Germinal center (tissue), 1 donor: ENCODE data around the gene DHRS7B.
"Not testable (repeated sequence)": the region's sequence is repeated elsewhere in the genome, so short reads cannot be mapped to it uniquely, and the experiment has no call there.

Experiments
- DNase-seq: peaks from one replicate; pipeline ENCODE4 v3.0.0; 2012; ENCODE audit warnings: mixed read lengths, low spot score

Gene DHRS7B

GRCh38 chr17:21108651-21109050 lies 18.1 kb upstream of the DHRS7B start:
- no peak for DNase-seq

DNA sequence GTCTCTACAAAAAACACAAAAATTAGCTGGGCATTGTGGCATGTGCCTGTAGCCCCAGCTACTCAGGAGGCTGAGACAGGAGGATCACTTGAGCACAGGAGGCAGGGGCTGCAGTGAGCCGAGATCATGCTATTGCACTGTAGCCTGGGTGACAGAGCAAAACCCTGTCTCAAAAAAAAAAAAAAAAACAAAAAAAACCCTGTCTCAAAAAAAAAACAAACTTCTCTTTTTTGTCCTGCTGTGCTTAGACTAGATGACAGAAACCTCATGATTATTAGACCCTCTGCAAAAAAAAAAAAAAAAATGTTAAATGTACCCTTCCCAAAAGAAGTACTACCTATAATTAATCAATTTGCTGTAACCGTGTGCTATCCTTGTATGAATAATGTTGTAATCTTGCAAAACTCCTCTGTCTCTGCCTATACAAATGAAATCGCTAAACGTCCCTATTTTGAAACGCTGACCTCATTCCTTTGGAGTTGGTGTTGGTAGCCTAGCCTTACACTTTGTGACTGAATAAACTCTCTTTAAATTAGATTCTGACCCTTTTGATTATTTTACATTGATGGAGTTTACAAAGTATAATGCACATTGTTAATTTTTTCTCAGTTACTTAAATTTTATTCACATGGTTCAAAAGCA lies 13.6 kb upstream of the DHRS7B start:
- no peak for DNase-seq

DNA sequence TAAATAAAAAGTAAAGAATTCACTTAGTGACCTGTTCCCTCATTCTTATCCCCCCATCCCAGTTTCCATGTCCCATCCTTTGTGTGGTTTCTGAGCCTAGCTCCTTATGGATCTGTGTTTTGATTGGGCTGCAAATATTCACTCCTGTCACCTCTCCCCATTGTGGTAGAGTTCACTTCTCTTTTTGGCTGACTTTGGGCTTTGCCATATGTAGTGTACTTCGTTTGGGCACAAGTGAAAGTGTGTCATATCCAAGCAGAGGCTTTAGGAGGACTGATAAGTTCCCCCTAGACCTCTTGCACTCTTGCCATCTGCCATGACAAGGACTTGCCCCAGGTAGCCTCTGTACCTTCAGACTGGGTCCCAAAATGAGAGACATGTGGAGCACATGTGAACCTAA lies 13.0 kb upstream of the DHRS7B start:
- no peak for DNase-seq

- not testable (repeated sequence) for DNase-seq
These were observed 12.0 kb upstream of the DHRS7B start for GRCh38 chr17:21114791-21115190.

DNA sequence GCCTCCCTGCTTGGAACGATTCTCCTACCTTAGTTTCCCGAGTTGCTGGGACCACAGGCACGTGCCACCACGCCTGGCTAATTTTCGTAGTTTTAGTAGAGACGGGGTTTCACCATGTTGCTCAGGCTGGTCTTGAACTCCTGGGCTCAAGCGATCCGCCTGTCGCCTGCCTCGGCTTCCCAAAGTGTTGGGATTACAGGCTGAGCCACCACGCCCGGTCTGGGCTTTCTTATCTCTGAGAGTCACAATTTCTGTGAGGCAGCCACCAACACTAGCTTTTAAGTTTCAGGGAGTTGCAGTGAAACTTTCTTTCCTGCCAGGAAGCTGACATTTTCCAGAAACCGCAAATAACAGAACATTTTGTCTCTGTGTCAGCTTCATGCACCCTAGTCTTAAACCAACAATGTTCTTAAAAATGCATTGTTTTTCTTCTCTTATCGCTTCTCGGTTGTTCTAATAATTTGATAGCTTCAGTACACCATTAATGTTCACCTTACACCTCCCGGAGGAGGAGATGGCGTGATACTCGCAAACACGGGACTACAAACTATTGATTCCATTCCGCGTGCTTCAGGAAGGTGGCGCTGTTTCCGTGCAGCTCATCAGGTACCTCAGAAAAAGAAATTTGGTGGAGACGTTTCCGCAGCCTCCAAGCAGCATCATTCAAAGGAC lies 7.4 kb upstream of the DHRS7B start:
- DNase-seq: peak; percentile 76

DNA sequence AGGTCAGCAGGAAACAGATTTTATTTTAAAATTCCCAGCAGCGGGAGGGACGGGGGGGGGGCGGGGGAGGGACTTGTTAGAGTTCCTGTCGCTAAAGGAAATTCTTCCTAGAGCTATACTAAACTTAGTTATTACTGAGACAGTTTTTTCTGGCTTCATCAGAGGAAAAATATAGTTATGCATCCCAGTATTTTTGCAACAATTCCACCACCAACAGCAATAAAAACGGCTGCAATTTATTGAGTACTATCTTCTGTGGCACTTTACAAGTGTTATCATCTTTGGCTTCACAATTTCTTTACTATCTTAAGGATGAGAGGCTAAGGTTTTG lies 6.9 kb upstream of the DHRS7B start:
- no peak for DNase-seq

DNA sequence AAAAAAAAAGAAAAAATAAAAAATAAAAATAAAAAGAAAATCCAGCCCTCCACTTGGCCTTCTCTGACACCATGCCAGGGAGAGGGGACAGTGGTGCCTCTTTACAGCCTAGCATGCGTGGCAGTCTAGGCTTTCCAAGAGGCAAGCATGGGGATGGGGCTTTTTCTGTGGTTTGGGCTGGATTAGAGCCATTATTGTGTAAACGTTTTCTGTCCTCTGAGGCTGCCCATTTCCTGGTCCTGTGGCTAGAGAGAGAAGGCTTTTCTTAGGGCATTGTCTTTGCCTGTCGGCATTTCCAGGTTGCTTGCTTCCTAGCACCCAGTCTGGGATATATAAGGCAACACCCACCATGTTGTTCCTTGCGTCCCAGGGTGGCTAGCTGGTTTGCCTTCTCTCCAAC lies 2.7 kb upstream of the DHRS7B start:
- no peak for DNase-seq

DNA sequence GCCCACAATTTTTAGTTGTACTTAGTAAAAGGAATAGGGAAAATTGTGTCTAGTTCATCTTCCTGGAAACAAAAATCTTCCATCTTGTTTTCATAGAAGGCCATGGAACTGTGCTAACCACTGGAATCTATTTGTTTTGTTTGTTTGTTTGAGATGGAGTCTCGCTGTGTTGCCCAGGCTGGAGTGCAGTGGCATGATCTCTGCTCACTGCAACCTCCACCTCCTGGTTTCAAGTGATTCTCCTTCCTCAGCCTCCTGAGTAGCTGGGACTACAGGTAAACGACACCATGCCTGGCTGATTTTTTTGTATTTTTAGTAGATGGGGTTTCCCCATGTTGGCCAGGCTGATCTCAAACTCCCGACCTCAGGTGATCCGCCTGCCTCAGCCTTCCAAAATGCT lies 2.2 kb upstream of the DHRS7B start:
- not testable (repeated sequence) for DNase-seq

GRCh38 chr17:21125862-21126261 lies 902 bp upstream of the DHRS7B start:
- DNase-seq: peak; percentile 44

GRCh38 chr17:21127509-21128077 lies 829 bp downstream of the DHRS7B start:
- no peak for DNase-seq

DNA sequence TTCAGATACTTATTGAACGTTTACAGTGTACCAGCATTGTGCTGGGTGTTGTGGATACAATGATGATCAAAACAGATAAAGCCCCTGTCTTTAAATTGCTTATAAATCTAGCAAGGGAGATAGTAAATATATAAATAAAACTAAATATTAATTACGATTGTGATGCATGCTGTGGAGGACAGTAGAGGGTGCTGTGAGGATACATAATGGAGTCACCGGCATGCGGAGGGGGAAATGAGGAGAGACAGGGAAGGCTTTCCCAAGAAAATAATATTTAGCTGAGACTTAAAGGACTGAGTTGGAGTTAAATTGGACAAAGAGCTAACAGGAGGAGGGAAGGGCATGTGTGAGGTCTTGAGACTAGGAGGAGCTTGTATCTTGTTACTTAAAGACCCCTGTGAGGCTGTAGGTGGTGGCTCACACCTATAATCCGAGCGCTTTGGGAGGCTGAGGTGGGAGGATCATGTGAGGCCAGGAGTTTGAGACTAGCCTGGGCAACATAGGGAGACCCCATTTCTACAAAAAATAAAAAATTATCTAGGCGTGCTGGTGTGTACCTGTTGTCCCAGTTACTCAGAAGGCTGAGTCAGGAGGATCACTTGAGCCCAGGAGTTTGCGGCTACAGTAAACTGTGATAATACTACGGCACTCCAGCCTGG lies 2.4 kb downstream of the DHRS7B start:
- no peak for DNase-seq

DNA sequence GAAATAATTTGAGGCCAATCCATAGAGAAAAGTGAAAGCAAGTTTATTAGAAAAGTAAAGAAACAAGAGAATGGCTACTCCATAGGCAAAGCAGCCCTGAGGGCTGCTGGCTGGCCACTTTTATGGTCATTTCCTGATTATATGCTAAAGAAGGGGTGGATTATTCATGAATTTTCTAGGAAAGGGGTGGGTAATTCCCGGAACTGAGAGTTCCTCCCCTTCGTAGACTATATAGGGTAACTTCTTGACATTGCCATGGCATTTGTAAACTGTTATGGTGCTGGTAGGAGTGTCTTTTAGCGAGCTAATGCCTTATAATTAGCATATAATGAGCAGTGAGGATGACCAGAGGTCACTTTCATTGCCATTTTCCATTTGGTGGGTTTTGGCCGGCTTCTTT lies 4.4 kb downstream of the DHRS7B start:
- DNase-seq: no peak

DNA sequence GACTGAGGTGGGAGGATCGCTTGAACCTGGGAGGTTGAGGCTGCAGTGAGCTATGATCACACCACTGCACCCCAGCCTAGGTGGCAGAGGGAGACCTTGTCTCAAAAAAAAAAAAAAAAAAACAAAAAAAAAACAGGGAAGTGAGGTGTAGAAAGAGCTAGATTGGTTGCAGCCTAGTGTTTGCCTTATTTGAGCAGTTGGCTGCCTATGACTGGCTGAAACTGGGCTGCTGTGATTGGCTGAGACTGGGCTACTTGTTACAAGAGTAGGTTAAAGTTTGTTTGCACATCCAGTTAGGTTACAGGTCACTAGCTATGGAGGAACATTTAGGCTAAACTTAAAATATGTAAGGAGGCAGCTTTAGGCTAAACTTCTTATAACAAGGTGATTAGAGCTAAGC lies 5.7 kb downstream of the DHRS7B start:
- DNase-seq: no peak

DNA sequence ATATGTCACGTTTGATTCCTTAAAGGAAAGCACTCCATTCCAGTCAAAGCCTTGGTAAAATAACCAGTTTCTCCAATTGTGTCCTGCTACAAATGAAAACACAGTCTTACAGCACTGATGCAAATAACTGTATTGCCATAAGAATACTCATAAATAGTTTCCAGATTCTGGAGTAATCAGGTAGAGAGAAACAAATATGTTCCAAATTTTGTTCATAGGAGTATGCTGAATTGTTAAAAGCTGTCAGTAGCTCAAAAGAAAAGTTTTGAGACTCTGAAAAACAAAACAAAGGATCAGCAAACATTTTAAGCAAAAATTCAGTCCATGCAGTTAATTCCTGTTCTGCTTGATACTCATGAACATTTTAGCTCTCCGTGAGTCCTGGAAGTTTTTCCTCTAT lies 7.8 kb downstream of the DHRS7B start:
- DNase-seq: no peak

GRCh38 chr17:21140911-21141310 lies 14.1 kb downstream of the DHRS7B start:
- DNase-seq: peak; percentile 74

GRCh38 chr17:21141331-21141730 lies 14.6 kb downstream of the DHRS7B start:
- DNase-seq: no peak

GRCh38 chr17:21142065-21142464 lies 15.3 kb downstream of the DHRS7B start:
- DNase-seq: not testable (repeated sequence)

- no peak for DNase-seq
These were observed 16.9 kb downstream of the DHRS7B start for GRCh38 chr17:21143695-21144094.

- not testable (repeated sequence) for DNase-seq
These were observed 17.5 kb downstream of the DHRS7B start for GRCh38 chr17:21144299-21144698.

DNA sequence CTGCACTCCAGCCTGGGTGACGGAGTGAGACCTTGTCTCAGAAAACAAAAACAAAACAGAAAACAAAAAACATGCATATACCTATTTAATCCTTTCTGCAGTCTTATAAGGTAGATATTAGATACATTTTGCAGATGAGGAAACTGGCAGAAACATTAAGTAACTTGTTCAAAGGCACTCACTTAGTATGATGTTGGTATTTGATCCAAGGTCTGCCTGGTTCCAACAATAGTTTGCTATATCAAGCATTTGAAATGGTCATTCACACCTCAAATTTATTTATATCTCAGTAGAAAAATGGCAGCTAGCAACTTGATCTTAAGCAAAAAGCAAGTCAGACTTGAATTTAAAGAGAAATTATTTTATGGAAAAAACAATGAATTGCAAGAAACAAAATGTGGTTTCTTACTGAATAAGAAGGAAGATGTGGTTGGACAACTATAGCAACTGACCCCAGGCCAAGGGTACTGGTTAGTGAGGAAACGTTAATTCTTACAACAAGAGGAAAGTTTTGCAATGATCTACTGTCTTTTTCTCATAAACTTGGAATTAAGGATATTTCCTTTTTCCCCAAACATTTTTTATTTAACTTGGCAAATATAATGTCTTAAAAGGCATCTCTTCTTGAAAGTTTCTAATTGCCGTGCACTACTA lies 19.7 kb downstream of the DHRS7B start:
- DNase-seq: no peak

DNA sequence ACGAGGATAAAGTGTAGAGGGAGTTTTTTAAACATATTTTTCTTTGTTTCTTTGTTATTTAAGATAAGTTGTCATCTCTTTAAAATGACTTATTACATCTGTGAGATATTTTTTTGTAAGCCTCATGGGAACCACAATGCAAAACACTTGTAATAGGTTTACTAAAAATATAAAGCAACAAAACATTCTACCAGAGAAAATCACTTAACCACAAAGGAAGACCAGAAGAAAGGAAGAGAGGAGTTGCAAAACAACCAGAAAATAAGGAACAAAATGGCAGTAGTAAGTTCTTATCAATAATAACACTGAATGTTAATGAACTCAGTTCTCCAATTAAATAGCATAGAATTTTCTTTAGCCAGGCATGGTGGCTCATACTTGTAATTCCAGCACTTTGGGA lies 22.9 kb downstream of the DHRS7B start:
- no peak for DNase-seq

GRCh38 chr17:21152731-21153130 lies 26.0 kb downstream of the DHRS7B start:
- no peak for DNase-seq
